CD4-positive, alpha-beta T cell treated with Interleukin-21 for 1 hour (primary cell): ENCODE results near the gene CCN6.
"Not testable (repeated sequence)": the region's sequence is repeated elsewhere in the genome, so short reads cannot be mapped to it uniquely, and the experiment has no call there.

Source experiments
- DNase-seq: peaks from one replicate; pipeline ENCODE4 v3.0.0-alpha.2; 2020

CCN6 gene

DNA sequence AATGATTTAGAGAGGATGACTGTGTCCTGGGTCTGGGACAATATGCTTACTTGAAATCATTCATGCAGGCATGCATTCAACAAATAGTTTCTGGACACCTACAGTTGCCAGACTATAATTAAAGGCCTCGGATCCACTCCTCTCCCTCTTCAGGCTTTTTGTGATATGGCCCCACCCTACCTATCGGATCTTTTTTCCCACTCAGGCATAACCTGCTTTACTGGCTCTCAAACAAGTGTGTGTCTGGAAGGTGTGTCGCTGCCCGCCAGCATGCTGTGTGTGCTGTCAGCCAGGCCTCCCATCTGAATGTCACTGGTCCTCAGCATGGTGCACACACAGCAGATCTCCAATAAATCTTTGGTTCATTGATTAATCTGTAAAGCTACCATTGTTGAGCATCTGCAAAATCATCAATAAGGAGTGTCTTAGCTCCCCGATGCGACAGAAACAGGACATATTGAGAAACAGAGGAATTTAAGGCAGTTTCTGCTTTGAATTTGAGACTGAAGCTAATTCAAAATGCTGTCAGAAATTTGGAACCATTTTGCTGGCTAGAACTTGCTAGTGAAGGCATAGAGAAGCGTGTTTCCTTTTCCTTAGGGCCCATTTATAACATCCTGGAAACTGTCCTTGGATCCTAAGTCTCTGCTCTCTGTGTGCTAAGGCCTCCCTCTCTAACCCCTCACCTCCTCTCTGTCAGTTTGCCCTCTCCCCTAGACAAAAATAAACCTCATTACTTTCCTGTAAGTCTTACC is 23.5 kb upstream of the CCN6 start:
- DNase-seq: no peak

DNA sequence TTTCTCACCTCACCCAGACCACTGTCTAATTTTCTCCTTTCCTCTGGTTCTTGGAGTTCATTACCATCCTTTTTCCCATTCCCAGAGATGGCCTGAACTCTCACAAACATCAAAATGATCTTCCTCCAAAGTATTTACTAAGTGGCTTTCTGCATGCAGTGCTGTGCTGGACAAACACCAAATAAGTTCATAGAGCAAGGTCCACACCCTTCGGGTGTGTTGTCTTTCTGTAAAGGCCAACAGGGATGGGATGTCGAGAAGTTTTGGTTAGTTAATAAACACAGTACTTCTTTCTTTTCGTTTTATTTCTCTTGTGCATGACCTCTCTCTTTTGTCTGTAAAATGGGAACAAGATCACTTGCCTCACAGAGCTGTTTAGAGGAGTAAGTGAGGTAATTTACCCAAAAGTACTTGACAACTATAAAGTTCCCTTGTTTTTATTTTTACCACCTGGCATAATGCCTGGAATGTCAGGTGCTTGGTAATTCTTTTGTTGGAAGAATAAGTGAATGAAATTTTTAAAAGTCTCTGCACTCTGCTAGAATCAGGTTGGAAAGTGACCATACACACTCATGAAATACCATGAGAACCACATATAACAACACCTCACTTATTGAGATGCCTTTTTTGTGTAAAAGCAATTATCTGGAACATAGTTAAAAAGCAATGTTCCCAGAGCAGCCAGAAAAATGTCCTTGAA is 22.8 kb upstream of the CCN6 start:
- DNase-seq: no peak

DNA sequence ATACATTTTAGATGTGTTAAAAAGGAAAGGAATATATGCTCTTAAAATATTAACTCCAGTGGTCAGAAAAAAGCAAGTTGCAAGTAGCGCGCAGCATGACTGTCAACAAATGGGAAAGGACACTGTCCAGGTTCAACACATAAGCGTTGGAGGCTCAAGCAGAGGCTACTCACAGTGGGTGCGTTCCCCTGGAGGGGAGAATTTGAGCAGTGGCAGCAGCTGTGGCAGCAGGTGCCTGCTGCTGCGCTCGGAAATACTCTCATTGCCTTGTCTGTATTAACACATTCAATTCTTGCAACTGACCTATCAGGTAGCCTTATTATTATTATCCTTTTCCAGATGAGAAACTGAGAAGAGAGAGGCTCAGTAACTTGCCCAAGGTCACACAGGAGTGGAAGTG is 21.9 kb upstream of the CCN6 start:
- no peak for DNase-seq

DNA sequence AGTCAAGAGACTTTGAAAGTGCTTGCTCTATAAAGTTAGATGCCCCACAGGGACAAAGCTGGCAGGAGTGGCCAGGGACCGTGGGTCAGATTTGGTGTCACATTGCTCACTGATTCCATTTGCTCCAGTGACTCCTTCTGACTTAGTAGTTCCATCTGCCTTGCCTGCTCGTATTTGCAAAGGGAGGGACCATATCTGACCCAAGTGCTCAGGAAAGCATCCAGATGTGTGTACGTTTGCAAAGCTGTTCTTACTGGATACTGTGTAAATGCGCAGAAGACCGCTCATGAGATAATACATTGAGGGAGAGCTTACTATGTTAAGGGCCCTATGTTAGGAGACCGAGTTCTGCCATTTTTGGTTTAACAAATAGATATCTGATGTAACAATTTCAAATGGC is 21.2 kb upstream of the CCN6 start:
- no peak for DNase-seq

DNA sequence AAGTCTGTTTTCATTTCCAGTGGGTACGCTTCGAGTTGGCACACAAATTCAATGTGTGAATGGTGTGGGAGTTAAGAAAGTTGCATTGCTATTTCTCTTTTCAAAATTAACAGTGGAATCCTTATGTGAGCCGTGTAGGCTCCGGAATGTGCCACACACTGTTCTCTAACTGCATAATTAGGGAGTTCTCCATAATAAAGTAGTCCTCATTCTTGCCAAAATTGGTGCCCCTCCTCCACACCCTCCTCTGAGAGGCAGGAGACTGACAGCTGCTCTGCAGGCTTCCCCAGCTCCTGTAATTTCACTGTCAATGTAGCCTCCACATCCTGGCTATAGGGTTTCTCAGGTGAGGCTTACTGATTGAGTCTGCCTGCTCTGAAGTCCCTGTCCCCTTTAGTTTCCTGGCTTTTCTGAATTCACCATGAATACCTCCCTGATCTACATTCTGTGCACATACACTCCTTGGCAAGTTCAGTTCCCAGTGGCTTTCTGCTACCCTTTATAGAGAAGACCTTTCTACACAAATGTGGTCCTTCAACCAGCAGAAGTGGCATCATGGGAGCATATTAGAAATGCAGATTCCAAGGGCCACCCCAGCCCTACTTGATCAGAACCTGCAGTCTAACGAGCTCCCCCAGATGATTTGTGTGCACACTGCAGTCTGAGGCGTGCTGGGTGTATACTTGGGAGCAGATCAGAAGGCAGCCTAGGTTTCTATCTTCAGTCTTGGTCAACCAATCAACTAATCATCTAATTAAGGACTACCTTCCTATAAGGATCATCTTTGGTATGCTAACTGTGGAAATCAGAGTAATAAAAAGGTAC is 19.9 kb upstream of the CCN6 start:
- DNase-seq: no peak

DNA sequence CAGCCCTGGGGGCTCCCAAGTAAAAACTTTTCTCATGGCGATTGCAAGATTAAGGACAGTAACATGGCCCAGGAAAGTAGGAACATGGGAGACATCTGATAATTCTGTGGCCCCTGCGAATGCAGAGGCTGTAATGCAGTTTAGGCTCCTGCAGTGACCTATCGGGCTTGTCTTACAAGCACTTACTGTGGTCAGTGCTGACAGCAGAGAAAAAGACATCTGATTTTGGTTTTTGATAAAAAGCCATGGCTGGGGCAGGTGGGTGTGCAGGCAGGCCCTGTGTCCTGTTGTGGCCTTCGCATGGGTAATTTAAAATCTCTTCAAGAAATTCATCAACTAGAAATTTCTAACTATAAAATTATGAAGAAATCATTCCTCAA is 19.3 kb upstream of the CCN6 start:
- DNase-seq: no peak

DNA sequence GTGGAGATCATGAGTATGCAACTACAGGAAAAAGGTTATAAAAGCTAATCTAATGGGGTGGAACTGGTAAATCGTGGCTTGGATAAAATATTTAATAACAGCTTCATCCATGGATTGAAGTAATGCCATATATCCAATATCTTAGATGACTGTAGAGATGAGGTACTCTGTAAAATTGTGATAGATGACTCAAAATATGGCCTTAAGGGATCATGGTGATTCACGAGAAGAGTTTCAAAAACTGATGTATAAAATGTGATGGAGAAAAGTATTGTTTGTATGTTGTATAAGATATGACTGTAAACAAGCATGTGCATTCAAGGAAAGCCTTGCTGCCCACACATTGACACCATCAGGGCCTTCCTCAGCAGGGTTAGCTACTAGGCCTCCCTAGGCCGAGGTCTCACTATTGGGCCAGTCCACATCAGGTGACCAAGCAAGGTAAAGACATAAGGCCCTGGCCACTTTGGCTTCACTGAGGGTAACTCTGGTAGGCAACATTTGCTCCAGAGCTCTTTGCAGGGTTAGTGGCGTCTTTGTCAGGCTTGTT is 17.7 kb upstream of the CCN6 start:
- DNase-seq: no peak

DNA sequence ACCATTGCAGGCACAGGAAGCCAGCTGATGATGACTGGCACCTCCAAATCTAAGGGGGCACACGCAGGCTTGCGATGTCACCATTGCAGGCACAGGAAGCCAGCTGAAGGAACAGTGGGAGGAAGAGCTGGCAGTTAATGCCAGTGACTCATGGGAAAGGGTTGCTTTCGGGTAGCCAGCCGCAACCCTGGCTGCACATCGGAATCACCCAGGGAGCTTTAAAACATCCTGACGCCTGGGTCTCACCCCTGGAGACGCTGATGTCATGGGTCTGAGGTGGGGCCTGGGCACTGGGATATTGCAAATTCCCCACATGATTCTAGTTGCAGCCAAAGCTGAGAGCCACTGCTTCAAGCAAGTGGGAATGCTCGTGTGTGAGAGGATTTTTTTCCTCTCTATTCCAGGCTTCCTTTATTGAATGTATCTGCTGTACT is 16.1 kb upstream of the CCN6 start:
- DNase-seq: no peak

DNA sequence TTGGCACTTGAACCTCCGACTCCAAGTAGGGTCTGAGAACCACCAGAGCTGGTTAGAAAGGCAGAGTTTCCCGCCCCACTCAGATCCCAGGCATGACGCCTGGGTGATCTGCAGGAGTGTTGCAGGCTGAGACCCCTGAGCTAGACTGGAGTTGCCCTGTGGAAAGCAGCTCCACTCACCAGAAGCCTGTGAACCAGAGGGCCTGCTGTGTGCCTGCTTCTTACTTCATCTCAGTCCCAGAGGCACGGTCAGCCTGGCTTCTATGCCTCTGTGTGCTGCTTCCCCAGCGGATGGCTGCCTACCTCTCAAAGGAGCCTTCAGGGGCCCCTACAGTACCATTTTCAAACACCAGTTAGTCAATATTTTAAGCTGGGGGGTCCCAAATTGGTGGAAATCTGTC is 15.6 kb upstream of the CCN6 start:
- DNase-seq: no peak

DNA sequence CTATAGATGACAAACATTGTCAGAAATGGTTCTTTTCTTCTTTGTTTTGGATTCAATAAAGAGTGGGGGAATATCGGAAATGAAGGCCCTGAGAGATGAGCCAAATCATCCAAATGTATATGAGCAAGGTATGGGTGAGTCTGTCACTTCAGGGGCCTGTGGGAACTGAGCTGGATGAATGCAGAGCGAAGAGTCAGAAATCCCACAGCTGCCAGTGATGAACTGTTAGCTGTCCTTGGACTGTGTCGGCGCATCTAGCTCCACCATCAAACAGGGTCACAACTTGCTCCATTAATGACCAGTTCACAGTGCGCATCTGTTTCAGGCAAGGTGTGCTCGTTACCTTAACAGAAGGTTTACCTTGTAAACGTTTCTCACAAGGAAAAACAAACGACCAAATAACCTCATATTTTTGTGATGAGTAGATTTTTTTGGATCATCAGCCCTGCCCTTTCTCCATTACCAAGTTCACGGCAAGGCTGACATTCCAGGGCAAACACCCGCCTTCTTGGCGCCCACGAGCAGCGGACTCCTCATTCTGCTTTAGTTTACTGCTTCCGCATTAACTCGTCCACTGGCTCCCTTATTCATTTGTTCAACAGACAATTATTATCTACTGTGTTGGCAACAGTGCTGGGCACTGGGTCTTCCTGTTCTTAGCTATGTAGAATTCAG is 15.0 kb upstream of the CCN6 start:
- DNase-seq: no peak

DNA sequence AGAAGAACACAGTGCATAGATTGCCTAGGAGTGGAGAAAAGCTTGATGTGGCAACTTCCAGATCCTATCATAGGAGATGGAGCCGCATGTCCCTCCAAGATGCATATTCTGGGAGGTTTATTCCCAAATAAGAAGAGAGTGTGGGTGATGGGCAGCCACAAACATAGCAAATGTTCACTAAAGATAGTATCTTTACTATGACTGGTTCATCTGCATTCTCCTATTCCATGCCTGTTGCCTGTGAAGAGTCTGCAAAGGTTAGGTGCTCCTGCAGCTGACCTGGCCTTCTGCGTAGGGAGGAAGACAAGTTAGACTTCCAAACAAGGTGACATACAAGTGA is 14.5 kb upstream of the CCN6 start:
- DNase-seq: no peak

DNA sequence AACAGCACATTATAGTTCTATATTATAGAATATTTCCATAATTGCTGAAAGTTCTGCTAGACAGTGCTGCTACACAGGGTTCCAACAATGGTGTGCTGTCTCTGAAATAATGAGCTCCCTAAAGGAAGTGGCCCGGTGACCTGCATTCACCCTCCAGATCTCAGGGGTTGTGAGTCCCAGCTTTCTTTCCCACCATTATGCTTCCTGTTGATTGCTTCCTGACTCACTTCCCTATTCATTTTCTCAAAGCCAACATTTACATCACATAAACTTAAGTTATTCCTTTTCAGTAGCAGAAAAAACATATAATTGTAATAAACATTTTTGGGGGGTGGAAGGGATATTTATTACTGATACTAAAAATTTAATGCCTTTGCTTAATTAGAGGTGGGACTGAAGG is 12.9 kb upstream of the CCN6 start:
- no peak for DNase-seq

DNA sequence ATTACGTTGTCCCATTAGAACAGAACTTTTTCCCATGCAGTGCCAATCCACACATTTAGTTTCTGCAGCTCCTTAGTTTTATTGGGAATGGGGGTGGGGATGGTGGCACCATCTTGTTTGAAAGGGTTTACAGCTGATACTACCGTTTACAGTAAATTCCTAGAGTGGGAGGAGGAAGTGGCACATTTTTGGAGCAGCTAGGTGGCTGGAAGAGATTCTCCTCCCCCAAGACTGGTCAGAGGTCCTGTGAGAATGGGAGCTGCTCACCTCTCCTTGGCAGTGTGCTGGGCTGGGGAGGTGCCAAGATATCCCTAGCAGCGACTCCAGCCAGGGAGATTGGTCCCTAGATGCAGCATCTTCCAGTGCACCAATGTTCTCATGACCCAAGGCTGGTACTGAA is 12.4 kb upstream of the CCN6 start:
- DNase-seq: no peak

DNA sequence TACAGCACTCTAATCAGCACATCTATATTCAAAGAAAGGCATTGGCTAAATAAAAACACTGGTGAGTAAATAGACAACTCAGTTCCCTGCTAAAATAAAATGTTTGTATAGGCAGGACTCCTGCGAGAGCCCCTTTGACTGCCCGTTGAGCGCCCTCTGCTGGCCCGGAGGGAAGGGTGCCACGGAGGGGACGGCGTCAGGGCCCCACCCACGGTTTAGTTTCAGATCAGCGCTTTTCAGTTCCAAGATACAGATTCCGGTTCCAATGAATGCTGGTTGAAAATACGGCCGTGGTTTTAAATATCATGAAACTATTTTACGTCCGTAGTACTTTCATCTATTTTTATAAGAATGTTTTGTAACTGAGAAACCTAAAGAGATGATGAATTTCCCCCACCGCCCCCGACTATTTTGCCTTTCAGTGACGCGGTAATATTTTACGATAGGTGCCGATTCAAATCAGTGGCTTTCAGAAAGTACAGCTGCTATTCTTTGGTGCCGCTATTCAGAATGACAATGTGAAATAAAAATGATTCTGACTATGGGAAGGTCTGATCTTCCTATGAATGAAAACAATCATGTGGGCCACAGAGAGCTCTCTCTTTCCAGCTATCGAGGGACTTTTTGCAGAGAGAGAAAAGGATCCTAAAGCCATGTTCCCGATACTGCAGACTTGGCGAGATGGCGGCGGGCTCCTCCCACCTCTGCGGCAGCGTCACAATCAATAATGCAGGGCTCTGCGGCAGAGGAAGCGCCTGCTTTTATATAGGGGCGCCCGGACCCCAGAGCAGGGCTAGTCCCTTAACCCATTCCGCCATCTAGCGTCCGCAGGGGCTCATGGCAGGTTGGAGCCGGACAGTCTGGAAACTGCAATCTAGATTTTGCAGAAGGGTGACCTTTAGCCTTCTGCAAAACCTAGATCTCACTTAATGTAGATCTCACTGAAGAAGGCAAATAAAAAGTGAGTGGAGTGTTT is 10.6 kb upstream of the CCN6 start:
- peak; percentile 93 for DNase-seq

DNA sequence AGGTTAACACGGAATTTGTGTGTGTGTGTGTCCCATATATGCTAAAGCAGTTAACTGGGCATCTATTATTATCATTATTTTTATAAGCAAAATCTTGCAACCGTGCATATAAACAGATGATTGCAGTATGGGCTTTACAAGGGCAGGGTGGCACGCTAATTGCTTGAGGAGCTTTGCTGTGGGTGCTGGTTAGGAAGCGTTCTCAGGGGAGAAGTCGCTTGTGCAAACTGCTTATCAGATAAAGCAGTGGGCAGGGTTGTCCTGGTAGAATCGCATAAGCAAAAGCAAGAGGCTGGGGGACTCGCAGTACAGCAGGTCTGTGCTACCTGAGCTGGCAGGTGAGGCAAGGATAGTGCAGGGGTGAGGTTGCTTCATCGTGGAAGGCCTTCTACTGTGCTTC is 9.7 kb upstream of the CCN6 start:
- DNase-seq: no peak

DNA sequence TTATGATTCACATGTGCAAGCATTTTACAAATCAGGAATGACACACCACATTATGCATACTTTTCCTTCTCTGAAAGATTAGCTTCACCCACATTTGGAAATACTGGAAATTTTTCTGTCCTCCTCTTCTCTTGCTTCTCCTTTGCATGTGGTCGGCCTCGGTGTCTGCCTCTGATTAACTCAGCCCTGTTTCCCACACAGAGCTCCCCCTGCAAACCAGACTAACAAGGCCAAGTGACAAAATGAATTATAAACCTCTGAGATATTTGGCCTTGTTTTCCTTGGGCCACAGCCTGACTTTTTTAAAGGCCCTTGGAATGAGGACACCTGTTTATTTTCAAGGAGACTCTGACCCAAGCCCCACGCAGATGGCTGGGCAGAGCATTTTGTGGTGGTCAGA is 9.0 kb upstream of the CCN6 start:
- no peak for DNase-seq

DNA sequence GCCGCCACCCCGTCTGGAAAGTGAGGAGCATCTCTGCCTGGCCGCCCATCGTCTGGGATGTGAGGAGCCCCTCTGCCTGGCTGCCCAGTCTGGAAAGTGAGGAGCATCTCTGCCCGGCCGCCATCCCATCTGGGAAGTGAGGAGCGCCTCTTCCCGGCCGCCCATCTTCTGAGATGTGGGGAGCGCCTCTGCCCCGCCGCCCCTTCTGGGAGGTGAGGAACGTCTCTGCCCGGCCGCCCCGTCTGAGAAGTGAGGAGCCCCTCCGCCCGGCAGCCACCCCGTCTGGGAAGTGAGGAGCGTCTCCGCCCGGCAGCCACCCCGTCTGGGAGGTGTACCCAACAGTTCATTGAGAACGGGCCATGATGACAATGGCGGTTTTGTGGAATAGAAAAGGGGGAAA is 6.4 kb upstream of the CCN6 start:
- DNase-seq: not testable (repeated sequence)

DNA sequence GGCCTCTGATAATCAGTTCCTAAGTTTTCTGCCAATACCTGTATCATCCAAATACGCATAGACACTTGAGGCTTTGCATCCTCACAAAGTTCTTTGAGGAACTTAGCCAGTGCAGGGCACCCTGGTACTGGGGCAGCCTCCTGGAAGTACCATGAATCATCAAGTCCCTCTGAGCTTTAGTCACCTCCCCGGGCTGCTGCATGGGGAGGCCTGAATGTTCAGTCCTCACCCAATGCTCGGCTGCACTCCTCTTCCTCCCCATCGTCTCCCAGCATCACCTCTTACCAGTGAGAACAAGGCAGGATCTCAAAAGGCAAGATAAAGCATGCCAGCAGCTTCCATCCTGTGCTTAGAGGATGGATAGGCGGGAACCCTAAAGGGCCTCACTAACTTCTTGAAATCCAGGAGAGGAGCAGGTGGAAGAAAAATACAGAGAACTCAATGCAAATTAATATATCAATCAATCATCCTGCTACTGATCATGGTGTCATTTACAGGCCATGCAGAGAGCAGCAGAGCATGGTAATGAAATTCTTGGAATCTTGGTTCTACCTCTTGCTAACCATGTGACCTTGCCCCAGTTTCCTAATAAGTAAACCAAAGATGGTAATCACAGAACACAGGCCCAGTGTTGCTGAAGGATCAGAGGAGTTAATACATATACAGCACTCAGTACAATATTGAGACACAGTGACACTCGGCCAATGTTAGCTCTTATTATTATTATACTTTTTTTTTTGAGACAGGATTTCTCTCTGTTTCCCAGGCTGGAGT is 4.7 kb upstream of the CCN6 start:
- DNase-seq: no peak

DNA sequence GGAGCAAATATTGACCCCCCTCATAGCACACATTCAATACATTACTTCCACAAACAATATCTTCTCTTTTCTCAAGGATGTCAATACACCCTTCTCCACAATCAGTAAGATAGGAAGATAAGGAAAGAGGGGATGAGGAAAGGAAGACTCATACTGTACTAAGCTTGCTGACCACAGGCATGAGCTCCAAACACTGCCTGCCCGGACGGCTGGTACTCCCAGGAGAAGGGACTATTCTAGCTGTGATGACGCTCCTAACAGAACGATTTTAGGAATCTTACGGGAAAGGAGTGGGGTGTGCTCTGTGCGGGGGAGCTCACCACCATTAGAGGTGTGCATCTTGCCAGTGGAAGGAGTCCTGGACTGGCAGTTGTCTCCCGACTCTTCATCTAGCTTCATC is 3.9 kb upstream of the CCN6 start:
- DNase-seq: no peak

DNA sequence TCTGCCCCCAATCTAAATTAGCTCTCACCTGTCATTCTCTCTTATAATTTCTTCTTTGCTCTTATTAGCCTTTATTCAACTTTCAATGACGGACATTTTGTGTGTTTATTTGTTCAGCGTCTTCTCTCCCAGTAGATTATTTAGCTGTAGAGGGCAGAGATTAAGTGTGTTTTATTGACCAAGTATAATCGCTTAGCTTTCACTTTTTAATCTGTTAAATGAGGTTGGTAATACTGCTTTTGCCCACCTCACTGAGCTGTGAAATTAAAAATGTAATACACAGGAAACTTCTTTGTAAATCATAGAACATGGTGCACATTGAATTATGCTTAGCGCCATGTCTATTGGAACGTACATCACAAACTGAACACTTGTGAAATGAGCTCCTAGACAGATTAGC is 3.5 kb upstream of the CCN6 start:
- no peak for DNase-seq

DNA sequence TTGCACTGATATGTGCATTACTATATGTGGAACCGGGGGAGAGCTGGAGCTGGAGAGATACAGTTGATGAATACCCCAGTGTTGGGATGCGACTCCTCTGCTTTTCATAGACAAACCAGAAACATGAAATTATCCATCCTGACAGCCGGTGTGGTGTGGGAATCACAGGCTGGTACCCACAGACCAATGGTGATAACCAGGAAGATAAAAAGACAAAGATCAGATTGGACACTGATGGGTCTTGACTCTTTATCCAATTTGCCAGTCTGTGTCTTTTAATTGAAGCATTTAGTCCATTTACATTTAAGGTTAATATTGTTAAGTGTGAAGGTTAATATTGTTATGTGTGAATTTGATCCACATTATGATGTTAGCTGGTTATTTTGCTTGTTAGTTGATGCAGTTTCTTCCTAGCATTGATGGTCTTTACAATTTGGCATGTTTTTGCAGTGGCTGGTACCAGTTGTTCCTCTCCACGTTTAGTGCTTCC is 2.6 kb upstream of the CCN6 start:
- DNase-seq: not testable (repeated sequence)
